ENCODE measurements around the gene STPG4. TPM values are rescaled to one million over a fixed set of nuclear protein-coding genes. Genes with fewer than 3 reads are reported as not detected.

Gene STPG4
- total RNA-seq, 1 donor from 2014 or later: 0.64 TPM

Other genes with a start within 250 kb of the STPG4 start
- 161 and 165 TPM in 2 replicates for gene MCFD2, start 239.5 kb downstream of the STPG4 start, total RNA-seq
- 13.1 and 16.4 TPM in 2 replicates for gene TTC7A, start 214.1 kb downstream of the STPG4 start, total RNA-seq
- gene CALM2, start 21.2 kb upstream of the STPG4 start, total RNA-seq: 749 and 839 TPM in 2 replicates
- 15.2 and 23.5 TPM in 2 replicates for gene EPCAM, start 214.0 kb upstream of the STPG4 start, total RNA-seq
- gene MSH2, start 247.8 kb upstream of the STPG4 start, total RNA-seq: 16.0 and 16.2 TPM in 2 replicates

All from astrocyte (in vitro differentiated cells and primary cell).